MM.1S (cell line): ENCODE measurements around the gene ENPP3.

ENCODE experiments used
- EZH2 ChIP-seq: fragments of 300-600 bp; sonication (generic); optimal IDR thresholded peaks from 2 replicates; pipeline ENCODE3; 2017; ENCODE audit warnings: low read depth, mild to moderate bottlenecking, antibody characterized with exemption, low read length, mixed read lengths
- TF ChIP-seq, protein P1 (sequence below): fragments of 300-600 bp; sonication (generic); IDR thresholded peaks from 2 replicates; pipeline ENCODE4 v1.5.1; 2016; ENCODE audit warnings: antibody characterized with exemption, low read length, mixed read lengths

DNA sequence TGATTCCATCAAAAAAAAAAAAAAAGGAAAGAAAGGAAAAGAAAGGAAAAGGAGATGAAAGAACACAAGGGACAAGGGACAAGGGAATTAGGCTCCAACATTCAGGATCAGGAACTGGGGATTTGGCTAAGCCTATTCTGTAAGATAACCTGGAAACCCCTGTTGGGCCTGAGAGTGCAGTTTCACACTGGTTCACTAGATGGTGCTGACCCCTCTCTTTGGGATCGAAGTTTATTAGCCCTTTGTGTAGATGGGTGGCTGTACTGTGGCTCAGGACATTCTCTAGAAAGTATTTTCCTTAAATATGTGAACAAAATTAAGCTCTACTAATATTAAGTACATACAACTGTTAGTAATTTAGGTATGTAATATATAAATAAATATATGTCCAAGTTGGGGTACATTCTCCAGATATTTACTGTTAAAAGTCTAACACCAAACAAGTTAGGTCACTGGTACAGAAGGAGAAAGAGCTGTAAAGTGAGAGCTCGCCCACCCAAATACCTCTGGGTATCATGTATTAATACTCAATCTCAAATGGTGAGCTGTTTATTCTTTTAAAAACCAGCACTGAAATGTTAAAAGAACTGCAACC is 57.8 kb downstream of the ENPP3 start:
- TF ChIP-seq, protein P1, sequence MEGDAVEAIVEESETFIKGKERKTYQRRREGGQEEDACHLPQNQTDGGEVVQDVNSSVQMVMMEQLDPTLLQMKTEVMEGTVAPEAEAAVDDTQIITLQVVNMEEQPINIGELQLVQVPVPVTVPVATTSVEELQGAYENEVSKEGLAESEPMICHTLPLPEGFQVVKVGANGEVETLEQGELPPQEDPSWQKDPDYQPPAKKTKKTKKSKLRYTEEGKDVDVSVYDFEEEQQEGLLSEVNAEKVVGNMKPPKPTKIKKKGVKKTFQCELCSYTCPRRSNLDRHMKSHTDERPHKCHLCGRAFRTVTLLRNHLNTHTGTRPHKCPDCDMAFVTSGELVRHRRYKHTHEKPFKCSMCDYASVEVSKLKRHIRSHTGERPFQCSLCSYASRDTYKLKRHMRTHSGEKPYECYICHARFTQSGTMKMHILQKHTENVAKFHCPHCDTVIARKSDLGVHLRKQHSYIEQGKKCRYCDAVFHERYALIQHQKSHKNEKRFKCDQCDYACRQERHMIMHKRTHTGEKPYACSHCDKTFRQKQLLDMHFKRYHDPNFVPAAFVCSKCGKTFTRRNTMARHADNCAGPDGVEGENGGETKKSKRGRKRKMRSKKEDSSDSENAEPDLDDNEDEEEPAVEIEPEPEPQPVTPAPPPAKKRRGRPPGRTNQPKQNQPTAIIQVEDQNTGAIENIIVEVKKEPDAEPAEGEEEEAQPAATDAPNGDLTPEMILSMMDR = peak; percentile 70
- TF ChIP-seq EZH2 = no peak
